OCI-LY3 (cell line): ENCODE data around the gene LRBA.

Experiments
- EZH2phosphoT487 ChIP-seq: fragments of 200-600 bp; shearing (Covaris generic); IDR thresholded peaks from 2 replicates; pipeline ENCODE4 v1.6.1; 2018; ENCODE audit warnings: antibody characterized with exemption, mixed run types, low read depth
- TF ChIP-seq, protein P1 (sequence below): fragments of 200-600, 300-600 bp; sonication (generic); IDR thresholded peaks from 2 replicates; pipeline ENCODE4 v1.5.1; 2014; ENCODE audit warnings: antibody characterized with exemption, low read length, low read depth

GRCh38 chr4:150237110-150237872 is 777.8 kb downstream of the LRBA start:
- TF ChIP-seq, protein P1, sequence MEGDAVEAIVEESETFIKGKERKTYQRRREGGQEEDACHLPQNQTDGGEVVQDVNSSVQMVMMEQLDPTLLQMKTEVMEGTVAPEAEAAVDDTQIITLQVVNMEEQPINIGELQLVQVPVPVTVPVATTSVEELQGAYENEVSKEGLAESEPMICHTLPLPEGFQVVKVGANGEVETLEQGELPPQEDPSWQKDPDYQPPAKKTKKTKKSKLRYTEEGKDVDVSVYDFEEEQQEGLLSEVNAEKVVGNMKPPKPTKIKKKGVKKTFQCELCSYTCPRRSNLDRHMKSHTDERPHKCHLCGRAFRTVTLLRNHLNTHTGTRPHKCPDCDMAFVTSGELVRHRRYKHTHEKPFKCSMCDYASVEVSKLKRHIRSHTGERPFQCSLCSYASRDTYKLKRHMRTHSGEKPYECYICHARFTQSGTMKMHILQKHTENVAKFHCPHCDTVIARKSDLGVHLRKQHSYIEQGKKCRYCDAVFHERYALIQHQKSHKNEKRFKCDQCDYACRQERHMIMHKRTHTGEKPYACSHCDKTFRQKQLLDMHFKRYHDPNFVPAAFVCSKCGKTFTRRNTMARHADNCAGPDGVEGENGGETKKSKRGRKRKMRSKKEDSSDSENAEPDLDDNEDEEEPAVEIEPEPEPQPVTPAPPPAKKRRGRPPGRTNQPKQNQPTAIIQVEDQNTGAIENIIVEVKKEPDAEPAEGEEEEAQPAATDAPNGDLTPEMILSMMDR = no peak
- TF ChIP-seq EZH2phosphoT487 = no peak
